SK-N-SH treated with all-trans-retinoic acid at 6 μM for 48 hours (cell line): ENCODE measurements around the gene SKP1.

ENCODE experiments used
- ESRRG ChIP-seq: fragments of 250-450 bp; sonication (Bioruptor Pico); IDR thresholded peaks from 2 replicates; pipeline ENCODE4 v1.6.1; 2021; ENCODE audit warnings: mild to moderate bottlenecking
- OSR1 ChIP-seq: fragments of 250-450 bp; sonication (Bioruptor Pico); IDR thresholded peaks from 2 replicates; pipeline ENCODE4 v1.8.0; 2022; ENCODE audit warnings: moderate library complexity, mild to moderate bottlenecking, inconsistent platforms
- PATZ1 ChIP-seq: fragments of 250-450 bp; sonication (Bioruptor Pico); IDR thresholded peaks from 2 replicates; pipeline ENCODE4 v1.8.0; 2020; ENCODE audit warnings: mild to moderate bottlenecking, moderate library complexity, borderline replicate concordance
- TCF4 ChIP-seq: fragments of 250-450 bp; sonication (Bioruptor Pico); IDR thresholded peaks from 2 replicates; pipeline ENCODE4 v1.8.0; 2021; ENCODE audit warnings: mild to moderate bottlenecking, moderate library complexity, borderline replicate concordance
- TOX ChIP-seq: fragments of 250-450 bp; sonication (Bioruptor Pico); IDR thresholded peaks from 2 replicates; pipeline ENCODE4 v1.8.0; 2021; ENCODE audit warnings: mild to moderate bottlenecking, moderate library complexity, borderline replicate concordance

- no peak for TF ChIP-seq ESRRG
- no peak for TF ChIP-seq PATZ1 (CRISPR knock-in tag)
- TF ChIP-seq TCF4 (CRISPR knock-in tag) = no peak
- no peak for TF ChIP-seq OSR1 (CRISPR knock-in tag)
- no peak for TF ChIP-seq TOX (CRISPR knock-in tag)
Measured at GRCh38 chr5:134130239-134130945, 46.4 kb downstream of the SKP1 start.
